Caco-2 (cell line): Measurements from ENCODE around the gene HACD1. TPM values are rescaled to one million over a fixed set of nuclear protein-coding genes. Genes with fewer than 3 reads are reported as not detected.
"Not testable (repeated sequence)": the region's sequence is repeated elsewhere in the genome, so short reads cannot be mapped to it uniquely, and the experiment has no call there.

Source experiments
- BruUV-seq: library from RNA; stranded (reverse); fragments of 400-500 nt; replicated peaks from 2 replicates; lab custom pipeline; 2021; lab: Mats Ljungman, UMichigan
- CTCF ChIA-PET: fragments of 300-600 bp; sonication (Branson Sonifier 250); formaldehyde crosslinking; loops from one replicate; lab custom pipeline; 2022; ENCODE audit warnings: antibody characterized with exemption; lab: Charles Lee
- POLR2A ChIA-PET: fragments of 300-600 bp; sonication (Branson Sonifier 250); formaldehyde crosslinking; loops from one replicate; lab custom pipeline; 2022; ENCODE audit warnings: antibody characterized with exemption; lab: Charles Lee
- DNase-seq, 2 experiments: peaks; one replicate each; pipeline versions ENCODE4 v3.0.0 to v3.0.0-alpha.2; 2020 to 2022
- H3K27me3 ChIP-seq: replicated peaks from 2 replicates; pipeline ENCODE4 v1.6.0; 2011; ENCODE audit warnings: low read length; ENCODE audit not compliant: control insufficient read depth, insufficient read depth
- H3K36me3 ChIP-seq: 2 replicates; pipeline ENCODE4 v1.5.1; 2011; ENCODE audit warnings: low read length; ENCODE audit not compliant: control insufficient read depth, insufficient read depth
- H3K4me1 ChIP-seq: fragments of 250-450 bp; sonication (Bioruptor Pico); 2 replicates; pipeline ENCODE4 v1.5.1; 2020; ENCODE audit warnings: mild to moderate bottlenecking
- H3K4me3 ChIP-seq: 2 replicates; pipeline ENCODE4 v1.5.1; 2011; ENCODE audit warnings: low read depth, mild to moderate bottlenecking, control low read depth, low read length
- H3K9me3 ChIP-seq: fragments of 250-450 bp; sonication (Bioruptor Pico); 2 replicates; pipeline ENCODE4 v1.5.1; 2020; ENCODE audit warnings: mild to moderate bottlenecking, moderate library complexity
- H3K27ac Mint-ChIP-seq: one replicate; pipeline ENCODE4 v1.8.0; 2022; ENCODE audit warnings: mixed read lengths; ENCODE audit not compliant: unreplicated experiment
- H3K27me3 Mint-ChIP-seq: one replicate; pipeline ENCODE4 v1.8.0; 2022; ENCODE audit warnings: mixed read lengths; ENCODE audit not compliant: insufficient read depth, unreplicated experiment
- H3K36me3 Mint-ChIP-seq: one replicate; pipeline ENCODE4 v1.8.0; 2022; ENCODE audit warnings: mild to moderate bottlenecking, mixed read lengths; ENCODE audit not compliant: insufficient read depth, unreplicated experiment
- H3K4me1 Mint-ChIP-seq: one replicate; pipeline ENCODE4 v1.8.0; 2022; ENCODE audit warnings: low read depth, mixed read lengths; ENCODE audit not compliant: unreplicated experiment
- H3K4me3 Mint-ChIP-seq: one replicate; pipeline ENCODE4 v1.8.0; 2022; ENCODE audit warnings: mild to moderate bottlenecking, moderate library complexity, mixed read lengths; ENCODE audit not compliant: unreplicated experiment
- H3K9me3 Mint-ChIP-seq: one replicate; pipeline ENCODE4 v1.8.0; 2022; ENCODE audit warnings: mixed read lengths; ENCODE audit not compliant: unreplicated experiment
- CTCF ChIP-seq, 2 experiments: fragments of 200-600 bp in 1 of 2; IDR thresholded peaks; 1 replicate in 1 of 2; 2 replicates in 1 of 2; pipeline versions ENCODE4 v1.5.1 to v1.8.0; 2011 to 2022; ENCODE audit warnings: antibody characterized with exemption in 1 of 2, control low read depth in 1 of 2, inconsistent platforms in 1 of 2, low read depth in 1 of 2, low read length in 1 of 2, mild to moderate bottlenecking in 1 of 2, moderate library complexity in 1 of 2; ENCODE audit not compliant: insufficient read depth in 1 of 2, severe bottlenecking in 1 of 2, unreplicated experiment in 1 of 2
- intact Hi-C: fragments of 100-400 bp; cut with micrococcal nuclease; formaldehyde crosslinking; loops from one replicate; pipeline ENCODE4 v1.10.0; 2022; ENCODE audit not compliant: unreplicated experiment
- total RNA-seq: library from RNA; stranded (reverse); gene quantifications from 2 replicates; pipeline ENCODE4 v1.2.3, GENCODE V29; 2022

Gene HACD1
- total RNA-seq, 1 experiment from 2014 or later, result 47.8 TPM

- ChIA-PET CTCF (no interaction called here), POLR2A (no interaction called here)
- Mint-ChIP-seq H3K27me3 (no peaks in the 10 kb centered on the region), H3K36me3 (no peaks in the 10 kb centered on the region), H3K9me3 (no peaks in the 10 kb centered on the region), H3K4me3 (no peak overlapping the region), H3K4me1 (peaks cover 4% of the 10 kb centered on the region), H3K27ac (no peak overlapping the region)
- Histone ChIP-seq H3K4me1 (no peaks in the 10 kb centered on the region), H3K27me3 (no peaks in the 10 kb centered on the region), H3K36me3 (no peaks in the 10 kb centered on the region), H3K9me3 (no peaks in the 10 kb centered on the region), H3K4me3 (no peak overlapping the region)
- BruUV-seq, result no TSS peak
- peak; percentile 57 to 58 for TF ChIP-seq CTCF (IDR thresholded peaks at IDR 0.05; ENCODE audit: insufficient read depth in 1 of 2, low read depth in 1 of 2, low read length in 1 of 2, severe bottlenecking in 1 of 2, unreplicated experiment in 1 of 2)
- intact Hi-C loops, result loop anchor here (1.0 to 2.0 kb wide), 3 partner anchors 146 to 309 kb away; no protein-coding TSS in a partner anchor
- peak in 1 of 2 experiments; percentile 49 for DNase-seq
Measured at GRCh38 chr10:17599089-17599488, 18.1 kb downstream of the HACD1 start.

- no peak for DNase-seq
- H3K4me3 ChIP-seq, result no peak overlapping the region
- no TSS peak for BruUV-seq
- TF ChIP-seq CTCF (IDR thresholded peaks at IDR 0.05; ENCODE audit: insufficient read depth in 1 of 2, low read depth in 1 of 2, low read length in 1 of 2, severe bottlenecking in 1 of 2, unreplicated experiment in 1 of 2), result no peak
- no peaks in the 10 kb centered on the region for H3K36me3 ChIP-seq
- Mint-ChIP-seq H3K4me3 (no peak overlapping the region), H3K27ac (no peak overlapping the region), H3K27me3 (no peaks in the 10 kb centered on the region), H3K4me1 (peaks cover 4% of the 10 kb centered on the region), H3K9me3 (no peaks in the 10 kb centered on the region), H3K36me3 (no peaks in the 10 kb centered on the region)
- CTCF ChIA-PET, result no interaction called here
- H3K9me3 ChIP-seq, result no peaks in the 10 kb centered on the region
- intact Hi-C loops, result no loop called here
- POLR2A ChIA-PET, result no interaction called here
- H3K4me1 ChIP-seq, result no peaks in the 10 kb centered on the region
- H3K27me3 ChIP-seq, result no peaks in the 10 kb centered on the region
Measured at GRCh38 chr10:17597386-17597785, 19.8 kb downstream of the HACD1 start.

GRCh38 chr10:17590969-17591645, 26.1 kb downstream of the HACD1 start:
- Histone ChIP-seq H3K9me3 (no peaks in the 10 kb centered on the region), H3K36me3 (no peaks in the 10 kb centered on the region), H3K4me3 (no peak overlapping the region), H3K4me1 (peaks cover 36% of the 10 kb centered on the region), H3K27me3 (no peaks in the 10 kb centered on the region)
- CTCF ChIA-PET, result interaction anchor here (0.6 kb wide), 2 partner anchors 18 to 116 kb away, joined by 3 read pairs; no protein-coding TSS in a partner anchor
- Mint-ChIP-seq H3K27me3 (no peaks in the 10 kb centered on the region), H3K4me1 (peaks cover 12% of the 10 kb centered on the region), H3K4me3 (no peak overlapping the region), H3K27ac (no peak overlapping the region), H3K9me3 (no peaks in the 10 kb centered on the region), H3K36me3 (peaks cover 12% of the 10 kb centered on the region)
- TF ChIP-seq CTCF (IDR thresholded peaks at IDR 0.05; ENCODE audit: insufficient read depth in 1 of 2, low read depth in 1 of 2, low read length in 1 of 2, severe bottlenecking in 1 of 2, unreplicated experiment in 1 of 2), result no peak
- peak in 1 of 2 experiments; percentile 16 for DNase-seq
- no TSS peak for BruUV-seq
- POLR2A ChIA-PET, result no interaction called here
- intact Hi-C loops, result no loop called here

GRCh38 chr10:17589316-17589715, 27.9 kb downstream of the HACD1 start:
- not testable (repeated sequence) for H3K9me3 Mint-ChIP-seq

More at GRCh38 chr10:17589316-17589715, 27.9 kb downstream of the HACD1 start:
- H3K36me3 ChIP-seq, H3K9me3 ChIP-seq, H3K4me3 ChIP-seq, DNase-seq, H3K27ac Mint-ChIP-seq, CTCF ChIA-PET, H3K27me3 ChIP-seq, H3K4me3 Mint-ChIP-seq, BruUV-seq, H3K27me3 Mint-ChIP-seq, intact Hi-C loops, POLR2A ChIA-PET: not testable (repeated sequence)
- Mint-ChIP-seq H3K4me1 (peaks cover 22% of the 10 kb centered on the region), H3K36me3 (peaks cover 12% of the 10 kb centered on the region)
- peaks cover 38% of the 10 kb centered on the region for H3K4me1 ChIP-seq
